Upper lobe of left lung (tissue), 6 donors: ENCODE measurements around the gene RNF150. TPM values are rescaled to one million over a fixed set of nuclear protein-coding genes. Genes with fewer than 3 reads are reported as not detected.

Experiments used
- ATAC-seq, 2 donors: fragments of 200-7000 bp; cut with Tn5 transposase; one replicate each; pipeline ENCODE4 v1.9.1; 2022; ENCODE audit warnings: mild to moderate bottlenecking in 2 of 2, moderate library complexity in 2 of 2; ENCODE audit not compliant: low FRiP score in 2 of 2
- DNase-seq, 2 donors: peaks; one replicate each; pipeline ENCODE4 v3.0.0-alpha.2; 2019 to 2020
- H3K27ac ChIP-seq, 4 donors: fragments of 200-600 bp; sonication (generic); one replicate each; pipeline ENCODE4 v1.5.1; 2016 to 2019
- H3K27me3 ChIP-seq, 4 donors: fragments of 200-600 bp; sonication (generic); one replicate each; pipeline ENCODE4 v1.5.1; 2017 to 2019
- H3K36me3 ChIP-seq, 4 donors: fragments of 200-600 bp; sonication (generic); one replicate each; pipeline ENCODE4 v1.5.1; 2016 to 2019
- H3K4me1 ChIP-seq, 4 donors: fragments of 200-600 bp; sonication (generic); one replicate each; pipeline ENCODE4 v1.5.1; 2018 to 2019
- H3K4me3 ChIP-seq, 4 donors: fragments of 200-600 bp; sonication (generic); one replicate each; pipeline ENCODE4 v1.5.1; 2017 to 2019; ENCODE audit warnings: mild to moderate bottlenecking in 2 of 4, moderate library complexity in 1 of 4
- H3K9me3 ChIP-seq, 4 donors: fragments of 200-600 bp; sonication (generic); one replicate each; pipeline ENCODE4 v1.5.1; 2018 to 2019
- EP300 ChIP-seq, 4 donors: sonication (generic); formaldehyde crosslinking; IDR thresholded peaks; one replicate each; pipeline ENCODE4 v1.5.1; 2017; ENCODE audit warnings: antibody characterized with exemption in 4 of 4, control low read depth in 2 of 4
- POLR2A ChIP-seq, 4 donors: fragments of 450-650 bp; IDR thresholded peaks; one replicate each; pipeline ENCODE4 v1.5.1; 2016 to 2017; ENCODE audit warnings: antibody characterized with exemption in 4 of 4, mild to moderate bottlenecking in 2 of 4
- POLR2AphosphoS5 ChIP-seq, 2 donors: sonication (generic); formaldehyde crosslinking; IDR thresholded peaks; one replicate each; pipeline ENCODE4 v1.5.1; 2017; ENCODE audit warnings: antibody characterized with exemption in 2 of 2
- WGBS, 2 donors: methylation state at CpG; one replicate each; pipeline ENCODE4 v1.1.5; 2017 to 2018; 5-methylcytosine and 5-hydroxymethylcytosine counted together
- total RNA-seq, 6 donors: library from RNA; depleted of rRNA in 4 of 6; stranded (reverse); fragments of >200 nt in 4 of 6; gene quantifications; one replicate each; pipeline versions ENCODE4 v1.1.0 to v1.2.1, GENCODE V29; 2016 to 2021
- TF ChIP-seq, protein P1 (sequence below), 6 experiments: fragments of 450-650 bp in 4 of 6; fragments of 200-600 bp in 2 of 6; sonication (generic) in 2 of 6; IDR thresholded peaks; one replicate each; pipeline ENCODE4 v1.5.1; 2016 to 2019; ENCODE audit warnings: antibody characterized with exemption in 6 of 6
- donor health status: DM: no; HTN: no; CAD: no; lungs with moderate emphysema.
- donor health status: DM: no; HTN: yes; CAD: no; lungs with severe emphysema.

The RNF150 gene
- total RNA-seq, 6 donors from 2014 or later: 0.46 to 2.1 (median 1.4) TPM

DNA sequence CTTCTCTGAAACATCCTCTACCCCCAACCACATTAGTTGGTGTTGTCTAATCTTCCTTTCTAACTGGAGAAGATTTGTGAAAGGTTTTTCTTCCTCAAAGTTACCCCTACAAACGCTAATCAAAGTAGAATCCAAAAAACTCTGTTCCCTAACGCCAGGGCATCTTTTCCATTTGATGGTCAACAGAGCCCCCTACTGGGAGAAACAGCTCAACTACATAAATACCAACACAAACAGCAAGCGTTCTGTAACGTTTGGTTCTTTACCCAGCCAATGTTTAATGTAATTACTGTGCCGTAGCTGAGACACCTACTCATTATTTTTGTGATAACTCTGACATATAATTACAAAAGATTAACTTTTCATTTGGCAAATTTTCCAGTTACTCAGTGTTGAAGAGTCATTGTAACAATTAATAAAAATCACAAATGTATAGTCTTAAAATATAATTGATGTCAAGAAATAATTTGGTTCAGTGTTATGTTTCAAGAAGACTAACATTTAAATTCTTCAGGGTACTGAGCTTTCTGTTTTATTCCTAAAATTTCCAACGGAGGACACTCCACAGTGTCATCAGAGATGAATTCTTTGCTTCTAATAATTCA, 282.1 kb downstream of the RNF150 start:
- peak in 1 of 2 donors; percentile 32 for DNase-seq
- H3K4me3 ChIP-seq: no peak overlapping the region
- H3K4me1 ChIP-seq: no peaks in the 10 kb centered on the region
- H3K9me3 ChIP-seq: no peaks in the 10 kb centered on the region
- no peaks in the 10 kb centered on the region for H3K36me3 ChIP-seq
- 0 to 2% methylated on average over 6 of the region's 6 CpGs for WGBS, 2 donors
- H3K27me3 ChIP-seq: no peaks in the 10 kb centered on the region
- H3K27ac ChIP-seq: no peak overlapping the region
- no peak for TF ChIP-seq POLR2AphosphoS5 (IDR thresholded peaks at IDR 0.05)
- TF ChIP-seq, protein P1, sequence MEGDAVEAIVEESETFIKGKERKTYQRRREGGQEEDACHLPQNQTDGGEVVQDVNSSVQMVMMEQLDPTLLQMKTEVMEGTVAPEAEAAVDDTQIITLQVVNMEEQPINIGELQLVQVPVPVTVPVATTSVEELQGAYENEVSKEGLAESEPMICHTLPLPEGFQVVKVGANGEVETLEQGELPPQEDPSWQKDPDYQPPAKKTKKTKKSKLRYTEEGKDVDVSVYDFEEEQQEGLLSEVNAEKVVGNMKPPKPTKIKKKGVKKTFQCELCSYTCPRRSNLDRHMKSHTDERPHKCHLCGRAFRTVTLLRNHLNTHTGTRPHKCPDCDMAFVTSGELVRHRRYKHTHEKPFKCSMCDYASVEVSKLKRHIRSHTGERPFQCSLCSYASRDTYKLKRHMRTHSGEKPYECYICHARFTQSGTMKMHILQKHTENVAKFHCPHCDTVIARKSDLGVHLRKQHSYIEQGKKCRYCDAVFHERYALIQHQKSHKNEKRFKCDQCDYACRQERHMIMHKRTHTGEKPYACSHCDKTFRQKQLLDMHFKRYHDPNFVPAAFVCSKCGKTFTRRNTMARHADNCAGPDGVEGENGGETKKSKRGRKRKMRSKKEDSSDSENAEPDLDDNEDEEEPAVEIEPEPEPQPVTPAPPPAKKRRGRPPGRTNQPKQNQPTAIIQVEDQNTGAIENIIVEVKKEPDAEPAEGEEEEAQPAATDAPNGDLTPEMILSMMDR (IDR thresholded peaks at IDR 0.05): peak; percentile 56 to 89 (median 82)
- peak in 1 of 2 donors; percentile 84 for ATAC-seq

DNA sequence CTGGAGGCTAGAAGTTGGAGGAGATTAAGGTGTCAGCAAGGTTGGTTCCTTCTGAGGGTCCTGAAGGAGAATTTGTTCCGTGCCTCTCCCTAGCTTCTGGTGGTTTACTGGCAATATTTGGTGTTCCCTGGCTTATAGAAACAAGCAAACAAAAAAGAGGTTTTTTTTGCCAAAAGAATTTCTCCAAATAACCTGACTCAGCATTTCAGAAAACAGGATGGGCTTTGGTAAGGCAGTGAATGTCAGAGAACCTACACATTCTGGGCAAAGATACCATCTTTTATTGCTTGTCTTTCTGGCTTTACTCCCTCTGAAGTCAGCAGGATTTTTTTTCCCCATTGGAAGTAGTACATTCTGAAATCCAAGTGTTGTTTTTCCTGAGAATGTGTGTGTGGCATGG, 283.7 kb downstream of the RNF150 start:
- DNase-seq: no peak
- Histone ChIP-seq H3K4me3 (no peak overlapping the region), H3K36me3 (no peaks in the 10 kb centered on the region), H3K27me3 (no peaks in the 10 kb centered on the region), H3K9me3 (no peaks in the 10 kb centered on the region), H3K27ac (no peak overlapping the region), H3K4me1 (no peaks in the 10 kb centered on the region)
- ATAC-seq: no peak
- TF ChIP-seq EP300 (IDR thresholded peaks at IDR 0.05) (no peak), POLR2AphosphoS5 (IDR thresholded peaks at IDR 0.05) (no peak), POLR2A (IDR thresholded peaks at IDR 0.05) (no peak)
- TF ChIP-seq, protein P1 (IDR thresholded peaks at IDR 0.05): no peak
- WGBS, 2 donors: 80 to 97% methylated on average over 1 of the region's 1 CpG

DNA sequence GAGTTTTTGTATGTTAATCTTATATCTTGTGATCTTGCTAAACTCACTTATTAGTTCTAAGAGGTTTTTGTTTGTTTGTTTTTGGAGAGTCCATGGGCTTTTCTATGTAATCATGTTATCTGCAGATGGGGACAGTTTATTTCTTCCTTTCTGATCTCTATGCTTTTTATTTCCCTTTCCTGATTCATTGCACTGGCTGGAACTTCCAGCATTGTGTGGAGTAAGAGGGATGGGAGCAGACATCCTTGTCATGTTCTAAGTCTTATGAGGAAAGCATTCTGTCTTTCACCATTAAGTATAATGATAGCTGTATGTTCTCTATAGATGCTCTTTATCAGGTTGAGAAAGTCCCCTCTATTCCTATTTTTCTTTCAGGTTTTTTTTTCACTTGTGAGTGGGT, 286.5 kb downstream of the RNF150 start:
- H3K4me3 ChIP-seq: no peak overlapping the region
- no peaks in the 10 kb centered on the region for H3K4me1 ChIP-seq
- no peaks in the 10 kb centered on the region for H3K9me3 ChIP-seq
- no peak for TF ChIP-seq EP300 (IDR thresholded peaks at IDR 0.05)
- no peak for TF ChIP-seq POLR2A (IDR thresholded peaks at IDR 0.05)
- TF ChIP-seq, protein P1 (IDR thresholded peaks at IDR 0.05): no peak
- no peak for TF ChIP-seq POLR2AphosphoS5 (IDR thresholded peaks at IDR 0.05)
- H3K36me3 ChIP-seq: no peaks in the 10 kb centered on the region
- DNase-seq (no peak), ATAC-seq (no peak)
- H3K27ac ChIP-seq: no peak overlapping the region
- H3K27me3 ChIP-seq: no peaks in the 10 kb centered on the region

DNA sequence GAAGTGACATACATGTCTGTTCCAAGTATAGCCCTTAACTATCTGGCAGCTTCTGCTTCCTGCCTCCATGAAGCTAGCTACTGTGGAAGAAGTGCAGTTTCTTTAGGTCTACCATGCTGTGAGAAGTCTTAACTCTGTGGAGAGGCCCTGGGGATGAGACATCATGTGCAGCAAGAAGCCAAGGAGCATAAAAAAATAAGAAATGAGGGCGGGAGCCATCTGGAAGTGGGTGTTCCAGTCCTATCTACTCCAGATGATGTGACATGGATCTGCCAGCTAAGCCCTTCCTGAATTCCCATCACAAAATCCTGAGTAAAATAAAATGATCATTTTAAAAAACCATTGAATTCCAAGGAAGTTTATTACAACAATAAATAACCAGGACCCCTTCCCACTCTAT, 289.2 kb downstream of the RNF150 start:
- WGBS, 2 donors: 75 to 81% methylated on average over 1 of the region's 1 CpG
- no peaks in the 10 kb centered on the region for H3K27me3 ChIP-seq
- no peak for ATAC-seq
- TF ChIP-seq POLR2AphosphoS5 (IDR thresholded peaks at IDR 0.05) (no peak), POLR2A (IDR thresholded peaks at IDR 0.05) (no peak), EP300 (IDR thresholded peaks at IDR 0.05) (no peak)
- TF ChIP-seq, protein P1 (IDR thresholded peaks at IDR 0.05): no peak
- peaks cover 0 to 3% (median 0%) of the 10 kb centered on the region in 4 donors for H3K4me1 ChIP-seq
- H3K9me3 ChIP-seq: peaks cover 0 to 5% (median 0%) of the 10 kb centered on the region in 4 donors
- no peak overlapping the region for H3K27ac ChIP-seq
- DNase-seq: no peak
- H3K36me3 ChIP-seq: no peaks in the 10 kb centered on the region
- no peak overlapping the region for H3K4me3 ChIP-seq

DNA sequence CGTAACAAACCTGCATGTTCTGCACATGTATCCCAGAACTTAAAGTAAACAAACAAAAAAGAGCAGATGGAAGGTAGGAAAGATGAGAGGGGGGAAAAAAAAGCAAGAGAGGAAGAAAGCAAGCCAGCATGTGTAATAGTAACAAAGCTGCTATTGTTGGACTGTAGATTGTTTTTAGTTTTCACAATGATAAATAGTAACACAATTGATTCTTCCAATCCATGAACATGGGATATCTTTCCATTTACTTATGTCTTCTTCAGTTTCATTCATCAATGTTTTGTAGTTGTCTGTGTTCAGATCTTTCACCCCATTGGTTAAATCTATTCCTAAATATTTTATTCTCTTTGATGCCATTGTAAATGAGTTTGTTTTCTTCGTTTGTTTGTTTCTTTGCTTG, 292.1 kb downstream of the RNF150 start:
- TF ChIP-seq, protein P1 (IDR thresholded peaks at IDR 0.05): no peak
- TF ChIP-seq EP300 (IDR thresholded peaks at IDR 0.05) (no peak), POLR2A (IDR thresholded peaks at IDR 0.05) (no peak), POLR2AphosphoS5 (IDR thresholded peaks at IDR 0.05) (no peak)
- no peak for DNase-seq
- H3K36me3 ChIP-seq: no peaks in the 10 kb centered on the region
- WGBS, 2 donors: 88% methylated on average over 2 of the region's 2 CpGs
- peaks cover 0 to 5% (median 0%) of the 10 kb centered on the region in 4 donors for H3K9me3 ChIP-seq
- H3K27me3 ChIP-seq: no peaks in the 10 kb centered on the region
- H3K4me1 ChIP-seq: peaks cover 0 to 3% (median 0%) of the 10 kb centered on the region in 4 donors
- no peak overlapping the region for H3K27ac ChIP-seq
- H3K4me3 ChIP-seq: no peak overlapping the region
- no peak for ATAC-seq
